Thyroid gland (tissue), 4 donors: Measurements from ENCODE around the gene DUSP5. TPM values are rescaled to one million over a fixed set of nuclear protein-coding genes. Genes with fewer than 3 reads are reported as not detected.

Experiments
- DNase-seq, 2 donors: peaks; one replicate each; pipeline ENCODE4 v3.0.0-alpha.2; 2019
- H3K27ac ChIP-seq, 3 donors: fragments of 200-600 bp; sonication (generic); 1 replicate in 2 of 3; 2 replicates in 1 of 3; pipeline ENCODE4 v1.5.1; 2016 to 2019; ENCODE audit warnings: mild to moderate bottlenecking in 1 of 3, moderate library complexity in 1 of 3
- H3K27me3 ChIP-seq: fragments of 200-600 bp; sonication (generic); one replicate; pipeline ENCODE4 v1.5.1; 2019
- H3K36me3 ChIP-seq, 2 donors: fragments of 200-600 bp; sonication (generic); one replicate each; pipeline ENCODE4 v1.5.1; 2016 to 2019
- H3K4me1 ChIP-seq, 2 donors: fragments of 200-600 bp; sonication (generic); one replicate each; pipeline ENCODE4 v1.5.1; 2017 to 2019
- H3K4me3 ChIP-seq, 3 donors: fragments of 200-600 bp; sonication (generic); replicated peaks in 1 of 3; 1 replicate in 2 of 3; 2 replicates in 1 of 3; pipeline ENCODE4 v1.5.1; 2016; ENCODE audit warnings: mild to moderate bottlenecking in 1 of 3
- H3K9me3 ChIP-seq: fragments of 200-600 bp; sonication (generic); one replicate; pipeline ENCODE4 v1.5.1; 2017
- CTCF ChIP-seq, 6 experiments: fragments of 200-600 bp in 3 of 6; fragments of 450-650 bp in 3 of 6; sonication (generic) in 3 of 6; IDR thresholded peaks; one replicate each; pipeline ENCODE4 v1.5.1; 2016 to 2019; ENCODE audit warnings: antibody characterized with exemption in 6 of 6, mild to moderate bottlenecking in 2 of 6, inconsistent platforms in 1 of 6, moderate library complexity in 1 of 6
- POLR2A ChIP-seq, 2 donors: fragments of 450-650 bp; IDR thresholded peaks; one replicate each; pipeline ENCODE4 v1.6.1; 2017; ENCODE audit warnings: antibody characterized with exemption in 2 of 2, mild to moderate bottlenecking in 2 of 2, moderate library complexity in 1 of 2
- WGBS, 2 donors: methylation state at CpG; one replicate each; pipeline ENCODE4 v1.1.5; 2017; 5-methylcytosine and 5-hydroxymethylcytosine counted together
- intact Hi-C: fragments of 100-400 bp; cut with DNase I; formaldehyde crosslinking; loops from one replicate; pipeline ENCODE4 v1.15.1; 2023
- total RNA-seq, 4 donors: library from RNA; depleted of rRNA; stranded (reverse); fragments of >200 nt; gene quantifications; one replicate each; pipeline ENCODE4 v1.2.3, GENCODE V29; 2016

Gene DUSP5
- total RNA-seq, 4 donors from 2014 or later: 2.1 to 14.2 (median 7.1) TPM

GRCh38 chr10:110498087-110498981, 627 bp downstream of the DUSP5 start:
- TF ChIP-seq POLR2A (IDR thresholded peaks at IDR 0.05) (no peak), CTCF (IDR thresholded peaks at IDR 0.05) (peak in 3 of 6 experiments; percentile 6 to 13 (median 12))
- intact Hi-C loops: loop anchor here (5.0 kb wide), 1 partner anchor 141 kb away; no protein-coding TSS in a partner anchor
- peaks cover 30 to 43% of the 10 kb centered on the region in 2 donors for H3K4me1 ChIP-seq
- H3K9me3 ChIP-seq: no peaks in the 10 kb centered on the region
- 18 to 23% methylated on average over 14 to 21 of the region's 107 CpGs for WGBS, 2 donors
- H3K27me3 ChIP-seq: no peaks in the 10 kb centered on the region
- DNase-seq: peak; percentile 53 to 55
- H3K27ac ChIP-seq: peak overlapping the region in 2 of 3 donors; percentile 65 to 84
- H3K36me3 ChIP-seq: no peaks in the 10 kb centered on the region
- H3K4me3 ChIP-seq: peak overlapping the region in 2 of 3 donors; percentile 47 to 79

- H3K9me3 ChIP-seq: no peaks in the 10 kb centered on the region
- peak overlapping the region in 1 of 3 donors; percentile 79 for H3K4me3 ChIP-seq
- WGBS, 2 donors: 59 to 63% methylated on average over 21 of the region's 21 CpGs
- no peaks in the 10 kb centered on the region for H3K36me3 ChIP-seq
- H3K27me3 ChIP-seq: no peaks in the 10 kb centered on the region
- TF ChIP-seq CTCF (IDR thresholded peaks at IDR 0.05) (peak in 1 of 6 experiments; percentile 13), POLR2A (IDR thresholded peaks at IDR 0.05) (no peak)
- peaks cover 38 to 52% of the 10 kb centered on the region in 2 donors for H3K4me1 ChIP-seq
- DNase-seq: peak; percentile 12 to 15
- intact Hi-C loops: loop anchor here (5.0 kb wide), 1 partner anchor 142 kb away; no protein-coding TSS in a partner anchor
- peak overlapping the region; percentile 27 to 84 (median 65) for H3K27ac ChIP-seq
Measured at GRCh38 chr10:110498982-110499795, 1.5 kb downstream of the DUSP5 start.

GRCh38 chr10:110499796-110500514, 2.2 kb downstream of the DUSP5 start:
- Histone ChIP-seq H3K27ac (peak overlapping the region in 1 of 3 donors; percentile 84), H3K9me3 (no peaks in the 10 kb centered on the region), H3K36me3 (no peaks in the 10 kb centered on the region), H3K4me1 (peaks cover 44 to 59% of the 10 kb centered on the region in 2 donors), H3K27me3 (no peaks in the 10 kb centered on the region), H3K4me3 (no peak overlapping the region)
- no peak for TF ChIP-seq POLR2A (IDR thresholded peaks at IDR 0.05)
- TF ChIP-seq CTCF (IDR thresholded peaks at IDR 0.05): no peak
- intact Hi-C loops: loop anchor here (5.0 kb wide), 1 partner anchor 143 kb away; no protein-coding TSS in a partner anchor
- 86 to 88% methylated on average over 9 of the region's 9 CpGs for WGBS, 2 donors
- no peak for DNase-seq

GRCh38 chr10:110500515-110500905, 2.8 kb downstream of the DUSP5 start:
- peak overlapping the region in 2 of 3 donors; percentile 62 to 72 for H3K27ac ChIP-seq
- peaks cover 44 to 63% of the 10 kb centered on the region in 2 donors for H3K4me1 ChIP-seq
- TF ChIP-seq CTCF (IDR thresholded peaks at IDR 0.05) (no peak), POLR2A (IDR thresholded peaks at IDR 0.05) (no peak)
- no peak for DNase-seq
- no peaks in the 10 kb centered on the region for H3K27me3 ChIP-seq
- H3K9me3 ChIP-seq: no peaks in the 10 kb centered on the region
- no peaks in the 10 kb centered on the region for H3K36me3 ChIP-seq
- no peak overlapping the region for H3K4me3 ChIP-seq
- intact Hi-C loops: no loop called here
- WGBS, 2 donors: 70 to 75% methylated on average over 3 of the region's 3 CpGs
